H1 (cell line): ENCODE data around the gene MMP25. TPM values are rescaled to one million over a fixed set of nuclear protein-coding genes. Genes with fewer than 3 reads are reported as not detected.

ENCODE experiments used
- CTCF ChIA-PET: fragments of 300-600 bp; sonication (Branson Sonifier 250); formaldehyde crosslinking; loops from one replicate; lab custom pipeline; 2021; ENCODE audit not compliant: partially characterized antibody; lab: Charles Lee
- POLR2A ChIA-PET: fragments of 300-600 bp; sonication (Branson Sonifier 250); formaldehyde crosslinking; loops from one replicate; lab custom pipeline; 2021; ENCODE audit warnings: inconsistent platforms; ENCODE audit not compliant: partially characterized antibody; lab: Charles Lee
- DNase-seq, 2 experiments: peaks; one replicate each; pipeline versions ENCODE4 v3.0.0 to v3.0.0-alpha.2; 2010 to 2022; ENCODE audit warnings: low spot score in 2 of 2, low read depth in 1 of 2, mixed read lengths in 1 of 2
- FAIRE-seq: peaks from 2 replicates; lab custom pipeline; 2011; peaks lifted over from hg19 to GRCh38; lab: Jason Lieb, UNC
- H2AFZ ChIP-seq: 2 replicates; pipeline ENCODE4 v1.8.1; 2012; ENCODE audit warnings: low read length, inconsistent platforms
- H2AK5ac ChIP-seq: 2 replicates; pipeline ENCODE4 v1.6.1; 2013; ENCODE audit warnings: low read depth, low read length
- H2BK120ac ChIP-seq: replicated peaks from 2 replicates; pipeline ENCODE3; 2013; ENCODE audit warnings: low read depth, low read length, inconsistent platforms
- H2BK12ac ChIP-seq: 2 replicates; pipeline ENCODE4 v1.6.1; 2013; ENCODE audit warnings: low read depth, low read length
- H2BK15ac ChIP-seq: 2 replicates; pipeline ENCODE4 v1.6.1; 2013; ENCODE audit warnings: low read length
- H2BK20ac ChIP-seq: 2 replicates; pipeline ENCODE4 v1.6.1; 2013; ENCODE audit warnings: low read length
- H2BK5ac ChIP-seq: 2 replicates; pipeline ENCODE4 v1.6.1; 2013; ENCODE audit warnings: low read depth, low read length
- H3K14ac ChIP-seq: 2 replicates; pipeline ENCODE4 v1.6.1; 2013; ENCODE audit warnings: inconsistent platforms; ENCODE audit not compliant: insufficient read length
- H3K18ac ChIP-seq: 2 replicates; pipeline ENCODE4 v1.6.1; 2013; ENCODE audit warnings: low read length; ENCODE audit errors: extremely low read depth
- H3K23ac ChIP-seq: 2 replicates; pipeline ENCODE4 v1.6.1; 2013; ENCODE audit warnings: inconsistent platforms; ENCODE audit not compliant: insufficient read length
- H3K23me2 ChIP-seq: 2 replicates; pipeline ENCODE4 v1.6.1; 2013; ENCODE audit warnings: low read depth, low read length
- H3K27ac ChIP-seq: 2 replicates; pipeline ENCODE4 v1.6.1; 2011; ENCODE audit warnings: low read depth, low read length, inconsistent platforms
- H3K27me3 ChIP-seq, 4 experiments: replicated peaks in 1 of 4; 1 replicate in 1 of 4; 2 replicates in 3 of 4; pipeline versions ENCODE4 v1.6.1 to v1.8.1; 2011 to 2013; ENCODE audit warnings: low read length in 3 of 4, mild to moderate bottlenecking in 3 of 4, inconsistent platforms in 2 of 4, mixed read lengths in 2 of 4, moderate library complexity in 1 of 4; ENCODE audit not compliant: control insufficient read depth in 3 of 4, insufficient read depth in 3 of 4; ENCODE audit errors: extremely low read depth in 1 of 4
- H3K36me3 ChIP-seq, 4 experiments: 2 replicates each; pipeline versions ENCODE4 v1.6.1 to v1.8.1; 2011 to 2013; ENCODE audit warnings: mild to moderate bottlenecking in 4 of 4, low read length in 3 of 4, moderate library complexity in 2 of 4, control low read depth in 1 of 4, inconsistent platforms in 1 of 4; ENCODE audit not compliant: insufficient read depth in 4 of 4, control insufficient read depth in 2 of 4
- H3K4ac ChIP-seq: replicated peaks from 2 replicates; pipeline ENCODE3; 2013; ENCODE audit warnings: low read length, low read depth, mixed read lengths, inconsistent platforms; ENCODE audit not compliant: insufficient read length
- H3K4me1 ChIP-seq, 4 experiments: replicated peaks in 1 of 4; 1 replicate in 1 of 4; 2 replicates in 3 of 4; pipeline versions ENCODE4 v1.6.1 to v1.8.1; 2011 to 2013; ENCODE audit warnings: low read length in 3 of 4, inconsistent platforms in 2 of 4, mixed read lengths in 1 of 4; ENCODE audit not compliant: insufficient read depth in 4 of 4, control insufficient read depth in 3 of 4
- H3K4me2 ChIP-seq, 2 experiments: 2 replicates each; pipeline versions ENCODE4 v1.6.1 to v1.8.1; 2011 to 2013; ENCODE audit warnings: low read depth in 2 of 2, low read length in 2 of 2, control low read depth in 1 of 2, inconsistent platforms in 1 of 2, mild to moderate bottlenecking in 1 of 2; ENCODE audit not compliant: insufficient read depth in 1 of 2
- H3K4me3 ChIP-seq, 4 experiments: fragments of 200-600, 300-600 bp in 1 of 4; sonication (generic), shearing (Covaris generic), sonication (Bioruptor Twin) in 1 of 4; 2 replicates each; pipeline versions ENCODE4 v1.5.1 to v1.8.1; 2011 to 2016; ENCODE audit warnings: low read length in 4 of 4, low read depth in 3 of 4, control low read depth in 2 of 4, inconsistent platforms in 2 of 4, mild to moderate bottlenecking in 2 of 4, mixed read lengths in 1 of 4, moderate library complexity in 1 of 4; ENCODE audit not compliant: insufficient read depth in 2 of 4; ENCODE audit errors: extremely low read depth in 1 of 4
- H3K56ac ChIP-seq: replicated peaks from 2 replicates; pipeline ENCODE3; 2013; ENCODE audit warnings: low read depth, mild to moderate bottlenecking, mixed read lengths, low read length, inconsistent platforms; ENCODE audit not compliant: insufficient read length
- H3K79me1 ChIP-seq: 2 replicates; pipeline ENCODE4 v1.6.1; 2013; ENCODE audit warnings: low read depth, low read length, control low read depth
- H3K79me2 ChIP-seq, 2 experiments: 2 replicates each; pipeline versions ENCODE4 v1.6.1 to v1.8.1; 2012 to 2013; ENCODE audit warnings: low read length in 2 of 2, mild to moderate bottlenecking in 2 of 2, inconsistent platforms in 1 of 2; ENCODE audit not compliant: insufficient read depth in 2 of 2, control insufficient read depth in 1 of 2
- H3K9ac ChIP-seq, 4 experiments: replicated peaks in 1 of 4; 1 replicate in 1 of 4; 2 replicates in 3 of 4; pipeline versions ENCODE4 v1.6.1 to v1.8.1; 2011 to 2013; ENCODE audit warnings: low read depth in 3 of 4, low read length in 3 of 4, control low read depth in 2 of 4, mild to moderate bottlenecking in 2 of 4, moderate library complexity in 2 of 4, inconsistent platforms in 1 of 4; ENCODE audit errors: extremely low read depth in 1 of 4
- H3K9me3 ChIP-seq, 2 experiments: 2 replicates each; pipeline versions ENCODE4 v1.6.1 to v1.8.1; 2012 to 2013; ENCODE audit warnings: mild to moderate bottlenecking in 2 of 2, moderate library complexity in 2 of 2, control low read depth in 1 of 2, inconsistent platforms in 1 of 2, low read depth in 1 of 2, low read length in 1 of 2, mixed read lengths in 1 of 2; ENCODE audit not compliant: insufficient read depth in 2 of 2
- H4K20me1 ChIP-seq, 2 experiments: replicated peaks in 1 of 2; 2 replicates each; pipeline versions ENCODE3 to v1.8.1; 2011 to 2013; ENCODE audit warnings: inconsistent platforms in 2 of 2, low read length in 2 of 2, mild to moderate bottlenecking in 1 of 2; ENCODE audit not compliant: insufficient read depth in 2 of 2, control insufficient read depth in 1 of 2
- H4K5ac ChIP-seq: 2 replicates; pipeline ENCODE4 v1.6.1; 2013; ENCODE audit warnings: low read length, low read depth, mixed read lengths, inconsistent platforms; ENCODE audit not compliant: insufficient read length
- H4K8ac ChIP-seq: 2 replicates; pipeline ENCODE4 v1.8.0; 2013; ENCODE audit warnings: mild to moderate bottlenecking, moderate library complexity, low read length, inconsistent platforms; ENCODE audit not compliant: insufficient read depth; ENCODE audit errors: extremely low read depth
- H4K91ac ChIP-seq: replicated peaks from 2 replicates; pipeline ENCODE3; 2013; ENCODE audit warnings: low read length, mixed read lengths, inconsistent platforms; ENCODE audit not compliant: insufficient read length
- EP300 ChIP-seq, 2 experiments: IDR thresholded peaks; 1 replicate in 1 of 2; 2 replicates in 1 of 2; pipeline ENCODE4 v1.6.1; 2011 to 2012; ENCODE audit warnings: low read depth in 2 of 2, low read length in 2 of 2, mild to moderate bottlenecking in 2 of 2, borderline replicate concordance in 1 of 2, inconsistent platforms in 1 of 2, moderate library complexity in 1 of 2
- EZH2 ChIP-seq: fragments of 200-600 bp; sonication (generic); IDR thresholded peaks from 2 replicates; pipeline ENCODE4 v1.7.1; 2012; ENCODE audit warnings: low read depth, mild to moderate bottlenecking, moderate library complexity, low read length, inconsistent platforms; ENCODE audit not compliant: severe bottlenecking
- POLR2AphosphoS5 ChIP-seq: IDR thresholded peaks from 2 replicates; pipeline ENCODE4 v1.6.1; 2011; ENCODE audit warnings: low read depth, low read length
- RFX5 ChIP-seq: IDR thresholded peaks from 2 replicates; pipeline ENCODE4 v1.6.1; 2011; ENCODE audit warnings: low read depth, low read length, improper control_type of control experiment, borderline replicate concordance
- SP2 ChIP-seq: IDR thresholded peaks from 2 replicates; pipeline ENCODE4 v1.6.1; 2012; ENCODE audit warnings: mild to moderate bottlenecking, low read length, inconsistent platforms
- WGBS, 2 experiments: shearing (Covaris generic) in 1 of 2; methylation state at CpG; one replicate each; pipeline versions ENCODE4 v1.1.6 to v1.1.7; 2013 to 2015; ENCODE audit warnings: low lambda C conversion rate in 2 of 2, mixed read lengths in 2 of 2, inconsistent platforms in 1 of 2, low coverage in 1 of 2, missing lambda C conversion rate in 1 of 2; ENCODE audit not compliant: insufficient replicate concordance in 2 of 2, insufficient coverage in 1 of 2, insufficient read length in 1 of 2; ENCODE audit errors: extremely low coverage in 1 of 2, missing lambda C conversion rate in 1 of 2; 5-methylcytosine and 5-hydroxymethylcytosine counted together
- polyA plus RNA-seq, 7 experiments: library from polyadenylated mRNA; depleted of rRNA in 3 of 7; stranded (reverse) in 5 of 7; unstranded in 2 of 7; fragments of >200 nt in 5 of 7; fragments of 200-250 nt in 2 of 7; gene quantifications; 1 replicate in 5 of 7; 2 replicates in 1 of 7; 4 replicates in 1 of 7; pipeline versions ENCODE4 v1.2.1 to v1.2.3, GENCODE V29; 2011 to 2013; ENCODE audit warnings: missing spikeins in 2 of 7, mixed read lengths in 2 of 7
- total RNA-seq: library from RNA; stranded (reverse); fragmentation: NEBNext Ultra II Directional; extraction: Animal tissue kit (Norgen Biotek cat#: 25700); gene quantifications from 2 replicates; pipeline ENCODE4 v1.2.1, GENCODE V29; 2021
- TF ChIP-seq, protein P1 (sequence below): IDR thresholded peaks from 2 replicates; pipeline ENCODE4 v1.6.1; 2011; ENCODE audit warnings: low read length, improper control_type of control experiment

The MMP25 gene
- total and polyA plus RNA-seq, 2 of the 8 experiments (the other 6 are each of a cell fraction or from before 2014, with no cell fraction given): 7.7 to 26.7 TPM

DNA sequence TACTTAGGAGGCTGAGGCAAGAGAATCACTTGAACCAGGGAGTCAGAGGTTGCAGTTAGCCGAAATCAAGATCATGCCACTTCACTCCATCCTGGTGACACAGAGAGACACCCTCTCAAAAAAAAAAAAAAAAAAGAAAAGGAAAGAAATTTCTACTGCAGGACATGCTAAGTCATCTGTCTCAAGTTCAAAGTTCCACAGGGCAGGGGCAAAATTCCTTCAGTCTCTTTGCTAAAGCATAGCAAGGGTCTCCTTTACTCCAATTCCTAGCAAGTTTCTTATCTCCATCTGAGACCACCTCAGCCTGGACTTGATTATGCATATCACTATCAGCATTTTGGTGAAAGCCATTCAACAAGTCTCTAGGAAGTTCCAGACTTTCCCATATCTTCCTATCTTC, 38.1 kb downstream of the MMP25 start:
- Histone ChIP-seq H3K14ac (no peak overlapping the region), H2BK15ac (no peak overlapping the region), H2BK12ac (no peak overlapping the region), H4K5ac (no peak overlapping the region), H3K79me1 (peaks cover 3% of the 10 kb centered on the region), H3K56ac (no peak overlapping the region), H2AFZ (no peak overlapping the region), H3K9ac (no peak overlapping the region), H4K8ac (no peak overlapping the region), H3K79me2 (no peaks in the 10 kb centered on the region; a peak in 1 of 4 replicates), H3K4me1 (peaks cover 0 to 6% (median 5%) of the 10 kb centered on the region in 4 experiments; a peak in 6 of 7 replicates), H3K23ac (no peak overlapping the region), H4K91ac (no peak overlapping the region), H2BK20ac (no peak overlapping the region), H2BK5ac (no peak overlapping the region), H3K4me3 (no peak overlapping the region), H3K4ac (no peak overlapping the region), H2BK120ac (no peak overlapping the region), H2AK5ac (no peak overlapping the region), H3K4me2 (no peak overlapping the region), H3K36me3 (peaks cover 7 to 18% (median 11%) of the 10 kb centered on the region in 4 experiments; a peak in 7 of 8 replicates), H3K27me3 (no peaks in the 10 kb centered on the region), H3K9me3 (no peaks in the 10 kb centered on the region), H3K18ac (no peak overlapping the region), H4K20me1 (peaks cover 10 to 12% of the 10 kb centered on the region in 2 experiments), H3K23me2 (no peaks in the 10 kb centered on the region), H3K27ac (no peak overlapping the region)
- no peak for DNase-seq
- CTCF ChIA-PET: interaction anchor here (1.9 to 2.8 kb wide), 2 partner anchors 26 to 54 kb away, joined by 5 to 16 read pairs; no protein-coding TSS in a partner anchor
- POLR2A ChIA-PET: interaction anchor here (1.0 to 1.1 kb wide), 3 partner anchors 9 to 37 kb away, joined by 3 to 5 read pairs (median 4); no protein-coding TSS in a partner anchor
- FAIRE-seq: no peak
- WGBS, 2 experiments: 80% methylated on average over 1 of the region's 1 CpG; no CpG with 5 or more reads in 1 of the 2 experiments
- TF ChIP-seq EZH2 (no peak), EP300 (IDR thresholded peaks at IDR 0.05; ENCODE audit: borderline replicate concordance in 1 of 2, low read depth in 2 of 2, low read length in 2 of 2) (no peak), POLR2AphosphoS5 (no peak), SP2 (no peak), RFX5 (no peak)
- TF ChIP-seq, protein P1, sequence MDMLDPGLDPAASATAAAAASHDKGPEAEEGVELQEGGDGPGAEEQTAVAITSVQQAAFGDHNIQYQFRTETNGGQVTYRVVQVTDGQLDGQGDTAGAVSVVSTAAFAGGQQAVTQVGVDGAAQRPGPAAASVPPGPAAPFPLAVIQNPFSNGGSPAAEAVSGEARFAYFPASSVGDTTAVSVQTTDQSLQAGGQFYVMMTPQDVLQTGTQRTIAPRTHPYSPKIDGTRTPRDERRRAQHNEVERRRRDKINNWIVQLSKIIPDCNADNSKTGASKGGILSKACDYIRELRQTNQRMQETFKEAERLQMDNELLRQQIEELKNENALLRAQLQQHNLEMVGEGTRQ: no peak
